Stimulated activated CD4-positive, alpha-beta T cell treated with anti-CD3 and anti-CD28 coated beads, Interleukin-12 subunit alpha, Interleukin-12 subunit beta, amount 100 ng/mL, for 4 hours (primary cell): ENCODE results near the gene XRN2.
"Not testable (repeated sequence)": the region's sequence is repeated elsewhere in the genome, so short reads cannot be mapped to it uniquely, and the experiment has no call there.

Experiments used
- DNase-seq: peaks from one replicate; pipeline ENCODE4 v3.0.0-alpha.2; 2020

The XRN2 gene

DNA sequence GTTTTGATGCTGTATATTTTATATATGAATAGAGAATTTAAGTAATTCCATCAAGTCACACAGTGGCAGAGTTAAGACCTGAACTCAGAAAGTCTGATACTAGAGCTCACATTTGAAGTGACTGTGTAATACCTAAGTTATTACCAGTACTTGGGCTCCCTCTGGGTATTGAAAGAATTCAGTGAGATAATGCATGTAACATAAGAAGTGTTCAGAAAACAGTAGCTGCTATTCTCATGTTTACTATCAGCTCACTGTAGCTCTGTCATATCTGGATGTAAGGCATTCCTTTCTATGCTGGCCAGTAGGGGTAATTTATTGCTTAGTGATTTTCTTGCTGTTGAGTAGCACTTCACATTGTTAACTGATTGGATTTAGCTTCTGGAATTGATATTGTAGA, 49.6 kb downstream of the XRN2 start:
- no peak for DNase-seq

DNA sequence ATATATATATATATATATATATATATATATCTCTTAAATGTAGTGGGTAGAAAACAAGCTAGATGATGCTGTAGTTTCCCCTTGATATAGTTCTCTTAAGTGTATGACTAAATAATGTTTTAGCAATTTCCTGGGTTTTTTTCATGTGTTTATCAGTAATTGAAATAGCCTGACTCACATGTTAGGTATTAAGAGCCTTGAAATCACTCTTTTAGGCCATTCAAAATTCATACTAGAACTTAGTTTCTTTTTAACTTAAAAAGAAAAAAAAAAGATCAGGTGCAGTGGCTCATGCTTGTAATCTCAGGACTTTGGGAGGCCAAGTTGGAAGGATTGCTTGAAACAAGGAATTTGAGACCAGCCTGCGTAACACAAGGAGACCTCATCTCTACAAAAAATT, 50.1 kb downstream of the XRN2 start:
- no peak for DNase-seq

DNA sequence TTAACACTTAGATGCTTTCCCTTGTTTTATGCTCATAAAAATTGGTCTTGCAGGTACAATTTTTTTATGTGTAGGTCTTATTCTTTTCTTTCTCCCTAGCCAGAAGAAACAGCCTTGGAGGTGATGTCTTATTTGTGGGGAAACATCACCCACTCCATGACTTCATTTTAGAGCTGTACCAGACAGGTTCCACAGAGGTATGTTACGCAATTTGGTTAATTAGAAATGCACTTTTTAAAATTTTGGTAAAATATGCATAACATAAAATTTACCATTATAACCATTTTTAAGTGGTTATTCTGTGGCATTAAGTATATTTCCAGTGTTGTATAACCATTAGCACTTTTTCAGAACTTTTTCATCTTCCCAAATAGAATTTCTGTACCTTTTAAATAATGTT, 52.9 kb downstream of the XRN2 start:
- DNase-seq = no peak

DNA sequence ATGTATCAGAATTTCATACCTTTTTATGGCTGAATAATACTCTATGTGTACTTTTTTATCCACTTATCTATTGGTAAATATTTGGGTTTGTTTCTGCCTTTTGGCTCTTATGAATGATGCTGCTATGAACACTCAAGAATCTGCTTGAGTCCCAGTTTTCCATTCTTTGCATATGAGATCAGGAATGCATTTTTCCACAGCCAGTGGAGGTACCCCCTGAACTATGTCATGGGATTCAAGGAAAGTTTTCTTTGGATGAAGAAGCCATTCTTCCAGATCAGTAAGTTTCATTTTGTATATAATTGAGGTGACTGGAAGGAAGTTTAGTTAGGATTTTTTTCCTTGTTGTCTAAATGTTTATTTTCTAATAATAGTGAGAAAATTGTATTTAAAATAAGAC, 53.3 kb downstream of the XRN2 start:
- DNase-seq = no peak

DNA sequence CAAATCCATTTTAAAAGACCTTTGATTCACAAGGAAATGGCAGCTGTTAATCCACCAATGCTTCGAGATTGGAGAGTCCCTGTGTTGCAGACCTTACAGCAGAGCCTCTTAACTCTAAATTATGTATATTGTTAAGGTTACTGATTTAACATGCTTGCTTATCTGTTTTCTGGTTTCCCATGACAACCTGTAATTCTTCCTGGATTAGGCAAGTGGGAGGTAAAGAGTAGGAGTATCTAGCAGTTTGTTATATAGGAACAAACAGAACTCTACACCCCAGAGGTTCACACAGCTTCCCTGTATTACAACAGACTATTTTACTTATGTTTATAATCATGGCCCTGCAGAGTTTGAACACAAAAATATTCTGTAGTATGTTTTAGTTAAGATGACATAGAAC, 54.7 kb downstream of the XRN2 start:
- no peak for DNase-seq

DNA sequence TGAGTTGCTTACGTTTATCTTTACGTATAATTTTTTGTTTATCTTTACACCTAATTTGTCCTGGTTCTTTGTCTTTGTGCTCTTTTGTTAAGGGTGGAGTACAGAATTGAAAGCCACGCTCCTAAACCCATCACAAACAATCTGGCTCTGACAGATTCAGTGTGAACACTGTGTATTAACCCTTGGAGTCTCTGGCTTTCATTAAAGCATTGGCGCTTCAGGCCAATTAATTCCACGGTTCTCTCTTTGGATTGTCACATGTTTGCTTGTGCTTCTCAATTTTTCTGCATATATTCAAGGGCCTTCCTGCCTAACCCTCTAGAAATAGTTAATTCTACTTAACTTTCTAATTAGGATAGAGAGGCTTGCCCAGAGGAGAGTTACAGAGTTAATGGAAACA, 55.6 kb downstream of the XRN2 start:
- DNase-seq = no peak

DNA sequence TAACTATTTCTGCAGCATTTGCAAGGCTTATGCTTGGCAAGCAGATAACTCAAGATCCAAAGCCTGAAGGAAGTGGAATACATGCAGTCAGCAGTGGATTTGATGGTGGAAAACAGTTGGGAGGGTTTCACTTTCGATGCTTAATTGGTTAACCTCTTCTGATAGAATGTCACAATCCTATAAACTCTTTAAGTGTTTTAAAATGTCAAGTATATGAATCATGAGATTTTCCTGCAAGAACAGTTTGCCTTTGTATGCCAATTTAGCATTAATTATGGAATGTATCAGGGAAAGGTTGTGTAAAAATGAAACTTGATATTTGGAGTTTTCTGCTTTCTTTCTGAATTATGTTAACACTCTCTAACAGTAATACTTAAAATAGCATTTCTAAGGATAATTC, 57.6 kb downstream of the XRN2 start:
- DNase-seq = no peak

DNA sequence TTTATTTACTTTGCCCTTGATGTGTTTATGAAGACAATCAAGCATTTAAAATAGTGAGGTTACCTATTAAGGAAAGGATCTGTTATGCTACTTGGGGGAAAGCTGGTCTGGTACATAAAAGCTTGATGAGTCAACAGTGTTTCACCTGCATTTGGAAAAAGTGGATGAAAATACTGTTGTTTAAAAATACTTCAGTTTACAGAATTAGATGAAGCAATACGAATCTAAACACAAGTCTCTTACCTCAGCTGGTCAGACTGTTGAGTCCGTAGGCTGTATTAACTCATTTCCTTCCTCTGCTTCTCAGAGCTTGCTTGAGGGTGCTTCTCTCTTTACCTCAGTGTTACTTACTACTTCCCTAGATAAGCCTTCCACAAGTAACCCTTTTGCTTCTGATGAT, 58.1 kb downstream of the XRN2 start:
- no peak for DNase-seq

DNA sequence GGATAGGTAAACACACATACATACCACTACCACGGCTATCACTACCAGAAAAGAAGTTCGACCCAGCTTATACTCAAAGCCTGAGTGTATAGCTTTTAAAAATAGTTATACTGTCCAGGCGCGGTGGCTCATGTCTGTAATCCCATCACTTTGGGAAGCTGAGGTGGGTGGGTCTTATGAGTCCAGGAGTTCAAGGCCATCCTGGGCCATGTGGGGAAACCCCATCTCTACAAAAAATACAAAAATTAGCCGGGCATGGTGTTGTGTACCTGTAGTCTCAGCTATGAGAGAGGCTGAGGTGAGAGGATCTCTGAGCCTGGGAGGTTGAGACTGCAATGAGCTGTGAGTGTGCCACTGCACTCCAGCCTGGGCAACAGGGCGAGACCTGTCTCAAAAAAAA, 61.3 kb downstream of the XRN2 start:
- DNase-seq = no peak

DNA sequence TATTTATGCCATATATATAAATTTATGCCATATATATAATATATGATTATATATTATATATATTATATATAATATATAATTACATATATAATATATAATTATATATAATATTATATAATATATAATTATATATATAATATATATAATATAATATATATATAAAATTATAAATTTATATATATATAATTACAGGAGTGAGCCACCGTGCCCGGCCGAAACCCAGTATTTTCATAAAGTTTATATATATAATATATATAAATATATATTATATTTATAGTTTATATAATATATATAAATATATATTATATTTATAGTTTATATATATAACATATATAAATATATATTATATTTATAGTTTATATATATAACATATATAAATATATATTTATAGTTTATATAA, 62.6 kb downstream of the XRN2 start:
- no peak for DNase-seq

DNA sequence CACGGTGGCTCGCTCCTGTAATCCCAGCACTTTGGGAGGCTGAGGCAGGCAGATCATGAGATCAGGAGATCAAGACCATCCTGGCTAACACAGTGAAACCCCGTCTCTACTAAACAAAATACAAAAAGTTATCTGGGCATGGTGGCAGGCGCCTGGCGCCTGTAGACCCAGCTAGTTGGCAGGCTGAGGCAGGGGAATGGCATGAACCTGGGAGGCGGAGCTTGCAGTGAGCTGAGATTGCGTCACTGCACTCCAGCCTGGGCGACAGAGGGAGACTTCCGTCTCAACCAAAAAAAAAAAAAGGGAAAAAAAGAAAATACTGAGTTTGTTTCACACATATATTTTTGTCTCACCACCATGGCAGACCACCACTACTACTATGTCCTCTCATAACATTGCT, 63.1 kb downstream of the XRN2 start:
- DNase-seq = not testable (repeated sequence)

DNA sequence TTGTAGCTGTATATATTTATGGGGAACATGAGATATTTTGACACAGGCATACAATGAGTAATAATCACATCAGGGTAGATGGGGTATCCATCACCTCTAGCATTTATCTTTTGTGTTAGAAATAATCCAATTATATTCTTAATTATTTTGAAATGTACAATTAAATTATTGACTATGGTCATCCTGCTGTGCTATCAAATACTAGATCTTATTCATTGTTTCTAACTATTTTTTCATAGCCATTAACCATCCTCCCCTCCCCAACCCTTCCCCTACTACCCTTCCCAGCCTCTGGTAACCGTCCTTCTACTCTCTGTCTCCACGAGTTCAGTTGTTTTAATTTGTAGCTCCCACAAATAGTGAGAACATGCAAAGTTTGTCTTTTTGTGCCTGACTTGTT, 65.7 kb downstream of the XRN2 start:
- DNase-seq = no peak

DNA sequence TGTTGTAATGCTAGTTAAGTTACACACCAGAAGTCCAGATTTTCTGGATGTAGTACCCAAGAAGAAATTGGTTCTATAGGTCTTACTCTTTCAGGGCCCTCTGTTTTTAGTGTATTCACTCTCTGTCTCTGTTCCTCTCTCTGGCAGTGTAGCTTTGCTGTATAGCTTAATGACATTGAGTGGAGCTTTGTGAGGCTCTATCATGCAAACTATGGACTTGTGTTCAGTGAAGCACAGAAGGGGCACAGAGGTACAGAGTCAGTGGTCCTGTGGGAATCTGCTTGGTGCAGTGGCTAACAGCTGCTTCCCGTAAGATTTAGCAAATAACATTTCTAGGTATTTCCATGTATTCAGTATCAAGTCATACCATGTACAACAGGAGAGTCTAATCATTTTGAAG, 68.1 kb downstream of the XRN2 start:
- DNase-seq = no peak

DNA sequence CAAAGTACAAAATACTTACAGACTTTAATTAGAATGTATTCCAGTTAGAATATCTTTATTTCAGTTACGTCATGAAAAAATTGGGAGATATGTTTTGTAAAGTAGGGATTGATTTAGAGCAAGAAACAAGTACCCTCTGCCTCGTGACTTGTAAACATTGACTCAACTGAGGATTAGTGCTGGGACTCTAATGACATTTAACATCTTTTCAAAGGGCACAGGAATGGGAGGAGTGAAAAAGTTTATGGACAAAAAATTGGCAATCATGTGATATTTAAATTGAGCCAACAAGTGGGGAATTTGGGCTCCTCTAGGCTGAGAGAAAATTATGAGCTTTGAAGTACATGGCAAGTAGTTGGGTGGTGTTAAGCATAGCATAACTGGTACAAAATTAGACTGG, 68.9 kb downstream of the XRN2 start:
- DNase-seq = no peak

DNA sequence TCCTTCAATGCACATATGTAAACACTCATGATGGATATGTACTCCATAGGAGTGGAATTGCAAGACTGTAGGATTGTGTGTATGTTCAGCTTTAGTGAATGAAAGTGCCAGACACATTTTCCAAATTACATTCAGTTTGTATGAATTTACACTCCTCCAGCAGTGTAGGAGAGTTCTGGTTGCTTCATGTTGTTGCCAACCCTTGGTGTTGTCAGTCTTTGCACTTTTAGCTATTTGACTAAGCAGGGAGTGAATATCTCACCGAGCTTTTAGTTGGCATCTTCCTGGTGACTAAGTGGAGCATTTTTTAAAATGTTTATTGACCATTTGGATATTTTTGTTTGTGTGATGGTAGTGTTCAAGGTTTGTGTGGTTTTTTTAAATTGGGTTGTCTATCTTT, 70.3 kb downstream of the XRN2 start:
- no peak for DNase-seq

DNA sequence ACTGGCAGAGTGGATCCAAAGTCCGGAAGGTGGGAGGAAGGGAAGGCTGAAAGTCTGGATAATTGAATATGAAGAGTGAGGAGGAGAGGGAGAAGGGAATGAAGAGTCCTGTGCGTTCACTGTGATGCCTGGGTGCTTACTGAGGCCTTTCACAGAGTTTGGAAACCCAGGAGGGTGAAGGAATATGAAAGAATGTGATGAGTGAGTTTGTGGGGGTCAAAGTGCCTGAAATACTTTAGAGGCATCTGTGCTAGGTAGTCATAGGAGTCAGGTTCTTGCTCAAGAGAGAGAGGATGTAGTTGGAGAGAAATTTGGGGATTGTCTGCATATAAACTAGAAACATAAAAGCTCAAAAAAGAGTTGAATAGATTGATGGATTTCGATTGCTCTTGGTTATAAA, 73.5 kb downstream of the XRN2 start:
- no peak for DNase-seq

DNA sequence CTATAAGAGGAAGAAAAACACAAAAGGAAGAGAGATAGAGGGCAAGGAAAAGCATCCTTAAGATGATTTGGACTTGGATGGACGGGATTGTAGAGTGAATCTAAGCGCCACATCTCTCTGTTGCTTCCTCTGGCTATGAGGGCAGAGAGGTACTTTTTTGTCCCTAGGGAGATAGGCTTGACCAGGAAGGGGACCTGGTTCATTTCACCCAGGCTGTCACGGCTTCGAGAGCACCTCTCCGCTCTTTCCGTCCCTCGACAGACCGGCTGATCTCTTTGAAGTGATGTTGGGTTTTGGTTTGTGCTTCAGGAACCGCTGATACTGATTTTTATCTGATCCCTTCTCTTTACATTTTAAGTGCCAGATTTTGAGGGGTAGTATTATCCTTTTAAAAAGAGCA, 74.6 kb downstream of the XRN2 start:
- no peak for DNase-seq

DNA sequence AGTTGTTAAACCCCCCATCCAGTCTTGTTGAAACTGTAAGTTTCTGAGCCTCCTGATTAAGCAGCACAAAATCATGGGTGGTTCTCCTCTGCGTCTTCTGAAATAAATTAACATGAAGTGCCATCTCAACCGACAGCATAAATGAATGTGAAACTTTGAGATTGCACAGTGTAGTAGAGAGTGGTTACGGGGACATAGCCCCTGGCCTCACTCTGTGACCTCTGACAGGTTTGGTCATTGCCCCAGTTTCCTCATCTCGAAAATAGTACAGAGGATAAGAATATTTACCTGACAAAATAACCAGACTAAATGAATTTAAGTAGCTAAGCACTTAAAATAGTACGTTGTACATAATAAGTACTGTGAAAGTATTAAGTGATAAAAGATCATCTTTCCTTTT, 75.1 kb downstream of the XRN2 start:
- no peak for DNase-seq

DNA sequence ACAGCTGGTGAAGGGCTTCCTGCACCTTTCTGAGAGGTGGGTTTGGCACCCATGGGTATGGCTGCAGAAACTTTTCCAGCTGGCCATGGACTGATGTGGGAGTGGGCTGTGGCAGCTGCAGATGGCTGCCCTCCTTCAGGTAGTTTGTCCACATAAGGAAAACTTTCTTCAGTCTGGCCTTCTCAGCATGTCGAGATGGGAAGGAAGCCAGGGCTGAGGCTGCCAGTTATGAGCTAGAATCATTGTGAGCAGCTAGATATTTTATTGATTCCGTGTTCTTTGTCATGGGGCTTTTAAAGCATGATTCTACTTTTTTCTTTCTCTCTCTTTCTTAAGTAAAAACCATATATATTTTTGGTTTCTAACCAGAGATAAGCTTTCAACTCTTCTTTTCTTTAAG, 77.6 kb downstream of the XRN2 start:
- DNase-seq = no peak

DNA sequence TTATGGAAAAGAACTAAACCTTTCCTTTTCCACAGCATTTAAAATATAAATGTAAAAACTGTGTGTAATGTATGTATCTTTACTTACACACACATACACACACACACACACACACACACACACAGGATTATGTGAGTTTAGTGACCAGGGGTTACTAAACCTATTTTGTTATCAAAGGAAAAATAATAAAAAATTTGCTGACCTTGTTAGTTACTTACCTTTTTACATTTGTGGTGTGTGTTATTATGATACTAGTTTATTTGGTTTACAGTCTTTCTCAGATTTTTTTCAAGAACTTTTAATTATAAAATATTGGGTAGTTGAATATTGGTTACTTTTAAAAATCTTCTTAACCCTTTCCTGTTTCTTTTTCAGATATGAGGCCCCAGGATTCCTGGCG, 78.5 kb downstream of the XRN2 start:
- DNase-seq = no peak

DNA sequence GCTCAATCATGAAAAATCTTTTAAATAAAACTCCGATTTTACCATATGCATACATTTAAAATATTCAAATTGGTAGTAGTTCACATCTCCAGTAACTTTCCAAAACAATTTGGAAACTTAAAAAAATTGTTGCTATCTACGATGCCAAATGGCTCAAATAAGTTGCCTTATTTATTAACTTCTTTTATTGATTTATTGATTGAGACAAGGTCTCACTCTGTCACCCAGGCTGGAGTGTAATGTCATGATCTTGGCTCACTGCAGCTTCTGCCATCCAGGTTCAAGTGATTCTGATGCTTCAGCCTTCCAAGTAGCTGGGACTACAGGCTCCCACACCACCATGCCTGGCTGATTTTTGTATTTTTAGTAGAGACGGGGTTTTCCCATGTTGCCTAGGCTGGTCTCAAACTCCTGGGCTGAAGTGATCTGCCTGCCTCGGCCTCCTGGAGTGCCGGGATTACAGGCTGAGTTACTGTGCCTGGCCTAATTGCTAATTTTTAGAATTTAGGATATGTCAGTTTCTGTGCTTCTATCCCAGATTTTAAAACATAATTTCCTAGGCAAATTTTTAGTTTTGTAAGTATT, 81.3 kb downstream of the XRN2 start:
- DNase-seq = no peak

DNA sequence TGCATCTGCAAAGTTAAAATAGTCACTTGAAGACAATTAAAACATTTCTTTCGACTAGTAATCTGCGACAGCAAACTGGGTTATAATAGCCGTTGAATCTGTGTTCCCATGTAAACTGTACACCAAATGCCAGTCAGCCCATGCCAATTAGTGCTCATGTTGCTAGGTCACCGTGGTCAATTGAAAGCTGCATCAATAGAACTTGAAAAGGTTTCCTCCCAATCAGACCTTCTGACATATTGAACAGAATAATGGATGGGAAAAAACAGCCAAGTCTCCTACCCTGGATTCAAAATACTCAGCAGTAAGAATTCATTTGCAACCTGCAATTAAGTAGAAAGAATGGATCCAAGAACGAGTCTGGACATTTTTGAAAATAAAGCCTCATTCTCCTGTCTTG, 83.0 kb downstream of the XRN2 start:
- no peak for DNase-seq

DNA sequence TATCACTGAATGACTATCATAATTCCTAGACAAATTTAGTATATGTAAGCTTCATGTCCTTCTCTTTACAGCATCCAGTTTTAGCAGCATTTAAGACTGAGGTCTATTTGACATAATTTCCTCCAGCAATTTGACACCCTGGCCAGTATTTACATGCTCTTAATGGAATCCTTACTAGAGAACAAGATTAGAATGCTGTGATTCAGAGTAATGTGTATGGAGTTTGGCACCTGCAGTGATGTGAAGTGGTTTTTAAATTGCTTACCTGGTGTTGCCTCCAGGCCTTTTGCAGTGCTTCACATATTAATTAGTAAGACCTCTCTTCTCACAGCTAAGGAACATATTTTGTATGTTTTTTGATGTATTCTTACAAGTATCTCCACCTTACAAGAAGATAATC, 84.4 kb downstream of the XRN2 start:
- no peak for DNase-seq

DNA sequence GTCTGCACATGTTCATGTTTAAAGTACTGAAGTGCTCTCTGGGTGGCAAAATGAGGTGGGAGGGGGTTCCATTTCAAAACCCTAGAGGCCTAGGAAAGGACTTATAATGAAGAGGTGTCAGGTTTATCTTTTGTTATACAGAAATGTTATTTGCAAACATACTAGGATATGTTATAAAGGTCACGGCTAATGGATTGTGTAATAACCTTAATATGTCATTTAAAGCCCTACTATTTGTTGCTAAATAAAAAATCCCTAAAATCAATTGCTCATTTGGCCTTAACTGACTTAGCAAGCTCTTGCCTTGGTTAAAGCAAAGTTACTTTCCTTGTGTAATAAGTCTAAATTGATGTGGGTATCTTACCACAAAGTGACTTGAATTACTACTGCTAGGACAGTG, 85.4 kb downstream of the XRN2 start:
- DNase-seq = no peak

DNA sequence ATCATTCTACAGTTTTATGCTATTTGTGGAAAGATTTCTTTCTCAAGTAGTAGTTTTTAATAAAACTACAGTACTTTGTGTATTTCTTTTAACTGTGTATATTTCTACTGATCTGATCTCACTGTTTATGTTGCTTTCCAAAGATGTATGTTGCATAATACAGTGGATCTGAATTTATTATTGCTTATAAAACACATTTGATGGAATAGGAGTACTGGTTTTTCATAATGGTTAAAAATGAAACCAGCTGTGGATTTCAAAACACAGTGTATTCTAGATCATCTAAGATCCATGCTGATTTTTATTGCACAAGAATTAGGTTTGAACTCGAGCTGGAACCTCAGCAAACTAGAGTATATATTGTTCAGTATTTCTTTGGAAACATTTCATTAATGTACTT, 86.2 kb downstream of the XRN2 start:
- no peak for DNase-seq

DNA sequence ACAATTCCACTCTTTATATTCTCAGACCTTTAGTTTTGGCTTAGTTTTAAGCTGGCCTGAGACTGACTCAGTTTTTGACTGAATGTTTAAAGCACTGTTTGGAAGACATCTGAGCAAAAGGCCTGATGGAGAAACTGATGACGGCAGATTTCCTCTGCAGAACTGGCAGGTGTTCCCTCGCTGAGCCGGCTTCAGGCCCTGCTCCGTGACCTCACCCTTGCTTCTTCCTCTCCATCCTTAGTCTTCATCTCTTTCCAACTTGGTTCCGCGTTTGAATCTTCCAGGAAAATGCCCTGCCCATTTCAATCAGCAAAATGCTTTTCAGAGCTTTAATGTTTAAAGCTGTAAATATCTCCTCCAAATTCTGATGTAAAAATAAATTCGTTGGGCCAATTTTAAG, 87.6 kb downstream of the XRN2 start:
- DNase-seq = no peak
